Activated T-helper 17 cell treated with anti-CD3 and anti-CD28 coated beads, Interleukin-2, amount 50 U/mL, for 72 hours (primary cell): ENCODE results near the gene ARHGAP25. TPM values are rescaled to one million over a fixed set of nuclear protein-coding genes. Genes with fewer than 3 reads are reported as not detected.

Experiments
- ATAC-seq: fragments of 150-1000 bp; cut with Tn5 transposase; replicated peaks from 2 replicates; pipeline ENCODE4 v1.10.0; 2021; ENCODE audit warnings: mild to moderate bottlenecking, moderate library complexity
- H3K27ac Mint-ChIP-seq: one replicate; pipeline ENCODE4 v1.8.0; 2022; ENCODE audit warnings: mixed read lengths
- H3K27me3 Mint-ChIP-seq: one replicate; pipeline ENCODE4 v1.8.0; 2022; ENCODE audit warnings: mixed read lengths
- H3K36me3 Mint-ChIP-seq: one replicate; pipeline ENCODE4 v1.8.0; 2022; ENCODE audit warnings: low read depth, mild to moderate bottlenecking, mixed read lengths
- H3K4me1 Mint-ChIP-seq: one replicate; pipeline ENCODE4 v1.8.0; 2022; ENCODE audit warnings: mixed read lengths
- H3K4me3 Mint-ChIP-seq: one replicate; pipeline ENCODE4 v1.8.0; 2022; ENCODE audit warnings: mild to moderate bottlenecking, mixed read lengths
- H3K9me3 Mint-ChIP-seq: one replicate; pipeline ENCODE4 v1.8.0; 2022; ENCODE audit warnings: mixed read lengths
- total RNA-seq, 2 donors: library from RNA; stranded (reverse); gene quantifications; one replicate each; pipeline ENCODE4 v1.2.3, GENCODE V29; 2022

Gene ARHGAP25
- total RNA-seq, 2 donors from 2014 or later: 54.0 to 95.9 TPM

GRCh38 chr2:68743531-68743930 lies 8.9 kb downstream of the ARHGAP25 start:
- H3K4me1 Mint-ChIP-seq: peaks cover 77% of the 10 kb centered on the region
- no peak overlapping the region for H3K4me3 Mint-ChIP-seq
- H3K27me3 Mint-ChIP-seq: no peaks in the 10 kb centered on the region
- H3K36me3 Mint-ChIP-seq: peaks cover 93% of the 10 kb centered on the region
- no peaks in the 10 kb centered on the region for H3K9me3 Mint-ChIP-seq
- H3K27ac Mint-ChIP-seq: peak overlapping the region; percentile 58
- ATAC-seq: no peak

- Mint-ChIP-seq H3K9me3 (no peaks in the 10 kb centered on the region), H3K27ac (peak overlapping the region; percentile 58), H3K27me3 (no peaks in the 10 kb centered on the region), H3K4me3 (no peak overlapping the region), H3K36me3 (peaks cover 93% of the 10 kb centered on the region), H3K4me1 (peaks cover 82% of the 10 kb centered on the region)
- ATAC-seq: no peak
Measured at GRCh38 chr2:68744366-68744912, 9.8 kb downstream of the ARHGAP25 start.

GRCh38 chr2:68745006-68745405 lies 10.4 kb downstream of the ARHGAP25 start:
- peaks cover 89% of the 10 kb centered on the region for H3K36me3 Mint-ChIP-seq
- peaks cover 80% of the 10 kb centered on the region for H3K4me1 Mint-ChIP-seq
- peak overlapping the region; percentile 58 for H3K27ac Mint-ChIP-seq
- no peaks in the 10 kb centered on the region for H3K9me3 Mint-ChIP-seq
- ATAC-seq: peak; percentile 81
- no peaks in the 10 kb centered on the region for H3K27me3 Mint-ChIP-seq
- H3K4me3 Mint-ChIP-seq: no peak overlapping the region

GRCh38 chr2:68746408-68746807 lies 11.8 kb downstream of the ARHGAP25 start:
- Mint-ChIP-seq H3K36me3 (peaks cover 78% of the 10 kb centered on the region), H3K27me3 (no peaks in the 10 kb centered on the region), H3K4me1 (peaks cover 75% of the 10 kb centered on the region), H3K4me3 (no peak overlapping the region), H3K9me3 (no peaks in the 10 kb centered on the region), H3K27ac (peak overlapping the region; percentile 58)
- ATAC-seq: no peak

GRCh38 chr2:68747413-68747812 lies 12.8 kb downstream of the ARHGAP25 start:
- Mint-ChIP-seq H3K4me1 (peaks cover 75% of the 10 kb centered on the region), H3K36me3 (peaks cover 82% of the 10 kb centered on the region), H3K9me3 (no peaks in the 10 kb centered on the region), H3K27ac (peak overlapping the region; percentile 69), H3K4me3 (no peak overlapping the region), H3K27me3 (no peaks in the 10 kb centered on the region)
- ATAC-seq: no peak

- Mint-ChIP-seq H3K27me3 (no peaks in the 10 kb centered on the region), H3K27ac (peak overlapping the region; percentile 69), H3K36me3 (peaks cover 80% of the 10 kb centered on the region), H3K4me1 (peaks cover 70% of the 10 kb centered on the region), H3K4me3 (no peak overlapping the region), H3K9me3 (no peaks in the 10 kb centered on the region)
- ATAC-seq: no peak
Measured at GRCh38 chr2:68747900-68748299, 13.3 kb downstream of the ARHGAP25 start.

- Mint-ChIP-seq H3K27ac (peak overlapping the region; percentile 69), H3K4me3 (no peak overlapping the region), H3K36me3 (peaks cover 80% of the 10 kb centered on the region), H3K27me3 (no peaks in the 10 kb centered on the region), H3K4me1 (peaks cover 70% of the 10 kb centered on the region), H3K9me3 (no peaks in the 10 kb centered on the region)
- ATAC-seq: no peak
Measured at GRCh38 chr2:68748568-68748967, 14.0 kb downstream of the ARHGAP25 start.

- peaks cover 80% of the 10 kb centered on the region for H3K36me3 Mint-ChIP-seq
- H3K27me3 Mint-ChIP-seq: no peaks in the 10 kb centered on the region
- ATAC-seq: no peak
- H3K4me1 Mint-ChIP-seq: peaks cover 71% of the 10 kb centered on the region
- peak overlapping the region; percentile 69 for H3K27ac Mint-ChIP-seq
- no peak overlapping the region for H3K4me3 Mint-ChIP-seq
- no peaks in the 10 kb centered on the region for H3K9me3 Mint-ChIP-seq
Measured at GRCh38 chr2:68749345-68749744, 14.7 kb downstream of the ARHGAP25 start.

GRCh38 chr2:68750592-68751396 lies 16.2 kb downstream of the ARHGAP25 start:
- peaks cover 80% of the 10 kb centered on the region for H3K36me3 Mint-ChIP-seq
- H3K27ac Mint-ChIP-seq: peak overlapping the region; percentile 73
- peaks cover 72% of the 10 kb centered on the region for H3K4me1 Mint-ChIP-seq
- no peaks in the 10 kb centered on the region for H3K9me3 Mint-ChIP-seq
- peak overlapping the region; percentile 88 for H3K4me3 Mint-ChIP-seq
- no peaks in the 10 kb centered on the region for H3K27me3 Mint-ChIP-seq
- ATAC-seq: no peak

GRCh38 chr2:68751397-68752339 lies 17.1 kb downstream of the ARHGAP25 start:
- H3K9me3 Mint-ChIP-seq: no peaks in the 10 kb centered on the region
- H3K27ac Mint-ChIP-seq: peak overlapping the region; percentile 73
- H3K27me3 Mint-ChIP-seq: no peaks in the 10 kb centered on the region
- peak; percentile 90 for ATAC-seq
- peaks cover 71% of the 10 kb centered on the region for H3K4me1 Mint-ChIP-seq
- peak overlapping the region; percentile 88 for H3K4me3 Mint-ChIP-seq
- H3K36me3 Mint-ChIP-seq: peaks cover 80% of the 10 kb centered on the region

GRCh38 chr2:68753318-68753717 lies 18.7 kb downstream of the ARHGAP25 start:
- Mint-ChIP-seq H3K27me3 (no peaks in the 10 kb centered on the region), H3K36me3 (peaks cover 80% of the 10 kb centered on the region), H3K4me3 (peak overlapping the region; percentile 88), H3K9me3 (no peaks in the 10 kb centered on the region), H3K4me1 (peaks cover 68% of the 10 kb centered on the region), H3K27ac (peak overlapping the region; percentile 79)
- no peak for ATAC-seq

- no peaks in the 10 kb centered on the region for H3K27me3 Mint-ChIP-seq
- no peaks in the 10 kb centered on the region for H3K9me3 Mint-ChIP-seq
- peak overlapping the region; percentile 72 for H3K27ac Mint-ChIP-seq
- H3K4me3 Mint-ChIP-seq: peak overlapping the region; percentile 88
- no peak for ATAC-seq
- peaks cover 70% of the 10 kb centered on the region for H3K4me1 Mint-ChIP-seq
- H3K36me3 Mint-ChIP-seq: peaks cover 86% of the 10 kb centered on the region
Measured at GRCh38 chr2:68755071-68755470, 20.5 kb downstream of the ARHGAP25 start.

GRCh38 chr2:68756178-68756577 lies 21.6 kb downstream of the ARHGAP25 start:
- peak overlapping the region; percentile 88 for H3K4me3 Mint-ChIP-seq
- H3K36me3 Mint-ChIP-seq: peaks cover 87% of the 10 kb centered on the region
- no peaks in the 10 kb centered on the region for H3K27me3 Mint-ChIP-seq
- no peaks in the 10 kb centered on the region for H3K9me3 Mint-ChIP-seq
- H3K4me1 Mint-ChIP-seq: peaks cover 72% of the 10 kb centered on the region
- no peak for ATAC-seq
- H3K27ac Mint-ChIP-seq: peak overlapping the region; percentile 53

GRCh38 chr2:68757081-68757480 lies 22.5 kb downstream of the ARHGAP25 start:
- Mint-ChIP-seq H3K9me3 (no peaks in the 10 kb centered on the region), H3K36me3 (peaks cover 79% of the 10 kb centered on the region), H3K27me3 (no peaks in the 10 kb centered on the region), H3K27ac (peak overlapping the region; percentile 53), H3K4me3 (peak overlapping the region; percentile 88), H3K4me1 (peaks cover 73% of the 10 kb centered on the region)
- ATAC-seq: no peak
